ENCODE measurements around the gene DOK4. TPM values are rescaled to one million over a fixed set of nuclear protein-coding genes. Genes with fewer than 3 reads are reported as not detected.
A peak's percentile ranks its signal among the peaks of the same experiment; 100 is the strongest.

The DOK4 gene
- total and polyA plus RNA-seq, 2 donors (not counting 3 experiments of a cell fraction or from before 2014, with no cell fraction given) = 22.3 to 23.4 TPM

DNA sequence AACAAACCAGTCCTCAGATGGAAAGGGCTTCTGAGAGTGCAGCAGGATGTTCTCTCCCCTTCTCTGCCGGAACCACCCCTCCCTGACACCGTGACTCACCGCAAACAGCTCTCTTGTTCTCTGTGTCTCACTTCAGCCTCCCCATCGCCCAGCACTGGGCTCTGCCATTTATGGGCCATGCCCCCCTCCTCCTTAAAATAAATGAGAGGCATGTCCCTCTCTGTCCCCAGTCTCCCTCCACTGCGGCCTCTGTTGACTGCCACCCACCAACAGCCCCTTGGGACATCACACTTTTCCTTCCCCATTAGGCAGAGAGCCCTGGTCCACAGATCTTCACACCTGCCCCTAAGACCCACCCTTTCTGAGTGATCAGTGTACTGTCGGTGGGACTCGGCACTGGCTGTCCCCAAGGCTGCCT lies 43.8 kb upstream of the DOK4 start:
- Histone ChIP-seq H3K9ac (replicated peaks; ENCODE audit: extremely low read depth, insufficient read depth, low read length) (no peak overlapping the region), H3K4me1 (ENCODE audit: control insufficient read depth, extremely low read depth, insufficient read depth, low read length) (peaks cover 30% of the 10 kb centered on the region), H3K36me3 (ENCODE audit: control insufficient read depth in 2 of 2, extremely low read depth in 1 of 2, insufficient read depth in 2 of 2, low read length in 2 of 2) (no peaks in the 10 kb centered on the region), H3K79me2 (ENCODE audit: control insufficient read depth, insufficient read depth, low read length) (no peaks in the 10 kb centered on the region), H3K27me3 (ENCODE audit: control insufficient read depth in 2 of 2, insufficient read depth in 2 of 2, low read length in 2 of 2) (no peaks in the 10 kb centered on the region), H3K4me3 (replicated peaks in 1 of 3; ENCODE audit: insufficient read depth in 1 of 3, low read depth in 1 of 3, low read length in 3 of 3) (no peak overlapping the region), H3K27ac (ENCODE audit: insufficient read depth, low read depth, low read length) (no peak overlapping the region), H3K4me2 (ENCODE audit: insufficient read depth, low read length) (peak overlapping the region; percentile 5), H3K9me3 (replicated peaks; ENCODE audit: control insufficient read depth, insufficient read depth, low read length) (no peaks in the 10 kb centered on the region), H3K9me1 (replicated peaks; ENCODE audit: control insufficient read depth, extremely low read depth, insufficient read depth, low read length) (no peaks in the 10 kb centered on the region), H4K20me1 (replicated peaks; ENCODE audit: control insufficient read depth, extremely low read depth, insufficient read depth, low read length) (no peaks in the 10 kb centered on the region), H2AFZ (ENCODE audit: low read depth, low read length) (peak overlapping the region; percentile 35)
- peak; percentile 94 for FAIRE-seq
- CTCF ChIA-PET = interaction anchor here (1.0 to 1.8 kb wide), 2 partner anchors 10 to 68 kb away, joined by 3 to 9 read pairs; partner anchors contain the start of gene POLR2C
- peak; percentile 39 for TF ChIP-seq POLR2AphosphoS5 (IDR thresholded peaks at IDR 0.05; ENCODE audit: insufficient read depth, low read depth, low read length)
- peak; percentile 88 for TF ChIP-seq FOS (IDR thresholded peaks at IDR 0.05; ENCODE audit: borderline replicate concordance, insufficient read depth, low read length)
- TF ChIP-seq MYC (IDR thresholded peaks at IDR 0.05; ENCODE audit: low read depth, low read length) = no peak
- TF ChIP-seq JUN (IDR thresholded peaks at IDR 0.05; ENCODE audit: borderline replicate concordance, insufficient read depth, insufficient read length, low read depth) = peak; percentile 58
- no peak for TF ChIP-seq EZH2 (IDR thresholded peaks at IDR 0.05; ENCODE audit: borderline replicate concordance, low read depth, low read length, severe bottlenecking)
- TF ChIP-seq, protein P1, sequence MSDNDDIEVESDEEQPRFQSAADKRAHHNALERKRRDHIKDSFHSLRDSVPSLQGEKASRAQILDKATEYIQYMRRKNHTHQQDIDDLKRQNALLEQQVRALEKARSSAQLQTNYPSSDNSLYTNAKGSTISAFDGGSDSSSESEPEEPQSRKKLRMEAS (IDR thresholded peaks at IDR 0.05; ENCODE audit: insufficient read depth, insufficient read length) = no peak
- intact Hi-C loops (cut with micrococcal nuclease) = loop anchor here (1.0 kb wide), 1 partner anchor 11 kb away; no protein-coding TSS in a partner anchor
- no TSS peak for BruUV-seq (replicated peaks)
- DNase-seq (ENCODE audit: low read depth, low spot score) = peak; percentile 79
- POLR2A ChIA-PET = no interaction called here
- dilution Hi-C loops (cut with MboI; ENCODE audit: extremely low pct_ligation_motif_present, low sequenced_read_pairs) = no loop called here

All from endothelial cell of umbilical vein (primary cell).